Gastrocnemius medialis (tissue), 4 donors: ENCODE measurements around the gene KIF27. TPM values are rescaled to one million over a fixed set of nuclear protein-coding genes. Genes with fewer than 3 reads are reported as not detected.
A peak's percentile ranks its signal among the peaks of the same experiment; 100 is the strongest.

Experiments used
- ATAC-seq, 2 donors: fragments of 150-250 bp; one replicate each; pipeline ENCODE4 v1.9.1; 2016
- DNase-seq, 2 donors: peaks; one replicate each; pipeline ENCODE4 v3.0.0-alpha.2; 2019
- H3K27ac ChIP-seq, 4 donors: fragments of 200-600 bp; sonication (generic); 1 replicate in 1 of 4; 2 replicates in 3 of 4; pipeline ENCODE4 v1.5.1; 2016 to 2018; ENCODE audit warnings: mild to moderate bottlenecking in 2 of 4, moderate library complexity in 1 of 4
- H3K27me3 ChIP-seq, 3 donors: fragments of 200-600 bp; sonication (generic) in 2 of 3; 1 replicate in 1 of 3; 2 replicates in 2 of 3; pipeline versions ENCODE4 v1.5.1 to v1.6.0; 2016 to 2019; ENCODE audit warnings: mild to moderate bottlenecking in 1 of 3, moderate library complexity in 1 of 3
- H3K36me3 ChIP-seq, 2 donors: fragments of 200-600 bp; sonication (generic) in 1 of 2; one replicate each; pipeline ENCODE4 v1.5.1; 2017 to 2018
- H3K4me1 ChIP-seq, 2 donors: fragments of 200-600 bp; sonication (generic) in 1 of 2; one replicate each; pipeline ENCODE4 v1.5.1; 2016 to 2017; ENCODE audit warnings: mild to moderate bottlenecking in 2 of 2
- H3K4me3 ChIP-seq, 4 donors: fragments of 200-600 bp; sonication (generic) in 3 of 4; 1 replicate in 1 of 4; 2 replicates in 3 of 4; pipeline ENCODE4 v1.5.1; 2016 to 2019; ENCODE audit warnings: mild to moderate bottlenecking in 2 of 4
- H3K9me3 ChIP-seq, 3 donors: fragments of 200-600 bp; sonication (generic) in 2 of 3; 1 replicate in 1 of 3; 2 replicates in 2 of 3; pipeline ENCODE4 v1.5.1; 2016 to 2019
- CTCF ChIP-seq, 5 experiments: fragments of 450-650 bp in 3 of 5; fragments of 200-600 bp in 2 of 5; sonication (generic) in 2 of 5; IDR thresholded peaks in 4 of 5; conservative IDR thresholded peaks in 1 of 5; 1 replicate in 4 of 5; 2 replicates in 1 of 5; pipeline ENCODE4 v1.5.1; 2016 to 2019; ENCODE audit warnings: antibody characterized with exemption in 5 of 5, mild to moderate bottlenecking in 3 of 5, moderate library complexity in 3 of 5
- POLR2A ChIP-seq, 2 donors: fragments of 450-650 bp; IDR thresholded peaks; one replicate each; pipeline ENCODE4 v1.6.1; 2017; ENCODE audit warnings: antibody characterized with exemption in 2 of 2, mild to moderate bottlenecking in 2 of 2, moderate library complexity in 2 of 2
- in situ Hi-C, 4 donors: fragments of 200-750 bp; cut with MboI; loops; one replicate each; pipeline versions ENCODE4 v1.15.0 to v1.8.0; 2017; ENCODE audit warnings: low sequenced_read_pairs in 4 of 4
- intact Hi-C: fragments of 100-400 bp; cut with DNase I; formaldehyde crosslinking; loops from one replicate; pipeline ENCODE4 v1.15.1; 2023; ENCODE audit warnings: low total_unique reads
- total RNA-seq, 4 donors: library from RNA; depleted of rRNA; stranded (reverse); fragments of >200 nt; gene quantifications; one replicate each; pipeline versions ENCODE4 v1.1.0 to v1.2.3, GENCODE V29; 2016

Gene KIF27
- total RNA-seq, 4 donors from 2014 or later, result 1.7 to 4.1 (median 2.2) TPM

GRCh38 chr9:83930881-83931280 is 9.6 kb upstream of the KIF27 start:
- intact Hi-C loops (loop anchor here (10.0 kb wide), 1 partner anchor 134 kb away; no protein-coding TSS in a partner anchor), in situ Hi-C loops (loop anchor here in 2 of 4 donors (10.0 kb wide), 2 partner anchors 244 to 384 kb away; no protein-coding TSS in a partner anchor)
- H3K4me3 ChIP-seq, result no peak overlapping the region
- no peak for TF ChIP-seq POLR2A (IDR thresholded peaks at IDR 0.05)
- no peak for TF ChIP-seq CTCF (IDR thresholded peaks at IDR 0.05 in 4 of 5, conservative IDR thresholded peaks at IDR 0.05 in 1 of 5)
- no peaks in the 10 kb centered on the region for H3K36me3 ChIP-seq
- H3K9me3 ChIP-seq, result no peaks in the 10 kb centered on the region
- H3K27me3 ChIP-seq, result no peaks in the 10 kb centered on the region
- no peak overlapping the region for H3K27ac ChIP-seq
- H3K4me1 ChIP-seq, result peaks cover 17 to 20% of the 10 kb centered on the region in 2 donors
- ATAC-seq (no peak), DNase-seq (no peak)

GRCh38 chr9:83927591-83927990 is 6.4 kb upstream of the KIF27 start:
- in situ Hi-C loops, result no loop called here
- Histone ChIP-seq H3K9me3 (no peaks in the 10 kb centered on the region), H3K27ac (no peak overlapping the region), H3K4me1 (no peaks in the 10 kb centered on the region), H3K36me3 (no peaks in the 10 kb centered on the region), H3K27me3 (no peaks in the 10 kb centered on the region), H3K4me3 (no peak overlapping the region)
- DNase-seq (no peak), ATAC-seq (no peak)
- intact Hi-C loops, result no loop called here
- TF ChIP-seq CTCF (IDR thresholded peaks at IDR 0.05 in 4 of 5, conservative IDR thresholded peaks at IDR 0.05 in 1 of 5), result no peak
- no peak for TF ChIP-seq POLR2A (IDR thresholded peaks at IDR 0.05)

- TF ChIP-seq CTCF (IDR thresholded peaks at IDR 0.05 in 4 of 5, conservative IDR thresholded peaks at IDR 0.05 in 1 of 5) (peak in 1 of 5 experiments; percentile 45), POLR2A (IDR thresholded peaks at IDR 0.05) (no peak)
- DNase-seq, result no peak
- peak; percentile 71 to 79 for ATAC-seq
- Histone ChIP-seq H3K27me3 (no peaks in the 10 kb centered on the region), H3K27ac (peak overlapping the region; percentile 91 to 95 (median 94)), H3K9me3 (no peaks in the 10 kb centered on the region), H3K4me3 (peak overlapping the region; percentile 70 to 87 (median 80)), H3K4me1 (peaks cover 4 to 10% of the 10 kb centered on the region in 2 donors), H3K36me3 (peaks cover 0 to 6% of the 10 kb centered on the region in 2 donors)
- intact Hi-C loops (loop anchor here (2.0 to 5.0 kb wide), 3 partner anchors 104 to 298 kb away; partner anchors contain the start of genes GKAP1 and IDNK), in situ Hi-C loops (loop anchor here in 2 of 4 donors (25.0 kb wide), 2 partner anchors 308 to 583 kb away; partner anchors contain the start of gene IDNK (in 2 of the 2))
Measured at GRCh38 chr9:83920469-83920926, 734 bp downstream of the KIF27 start.

- intact Hi-C loops (loop anchor here (10.0 kb wide), 1 partner anchor 584 kb away; no protein-coding TSS in a partner anchor), in situ Hi-C loops (loop anchor here in 2 of 4 donors (25.0 kb wide), 2 partner anchors 307 to 582 kb away; partner anchors contain the start of gene IDNK (in 2 of the 2))
- Histone ChIP-seq H3K4me3 (no peak overlapping the region), H3K27me3 (no peaks in the 10 kb centered on the region), H3K36me3 (peaks cover 0 to 6% of the 10 kb centered on the region in 2 donors), H3K4me1 (peaks cover 4 to 10% of the 10 kb centered on the region in 2 donors), H3K27ac (no peak overlapping the region), H3K9me3 (no peaks in the 10 kb centered on the region)
- ATAC-seq, result no peak
- TF ChIP-seq POLR2A (IDR thresholded peaks at IDR 0.05) (no peak), CTCF (IDR thresholded peaks at IDR 0.05 in 4 of 5, conservative IDR thresholded peaks at IDR 0.05 in 1 of 5) (no peak)
- no peak for DNase-seq
Measured at GRCh38 chr9:83919111-83919510, 2.1 kb downstream of the KIF27 start.
